OCI-LY7 (cell line): ENCODE results near the gene TANGO2.

Source experiments
- CTCF ChIP-seq: fragments of 200-600 bp; sonication (generic); conservative IDR thresholded peaks from 2 replicates; pipeline ENCODE4 v1.5.1; 2014; ENCODE audit warnings: mild to moderate bottlenecking, antibody characterized with exemption, low read length, moderate library complexity, mixed read lengths
- EZH2phosphoT487 ChIP-seq: fragments of 200-600 bp; sonication (generic); IDR thresholded peaks from 2 replicates; pipeline ENCODE4 v1.6.1; 2018; ENCODE audit warnings: low read depth, borderline replicate concordance, mild to moderate bottlenecking, mixed run types, antibody characterized with exemption, low read length, moderate library complexity, mixed read lengths

GRCh38 chr22:19984201-19984753 lies 36.6 kb upstream of the TANGO2 start:
- TF ChIP-seq CTCF, result no peak
- no peak for TF ChIP-seq EZH2phosphoT487
